Mesenteric fat pad (tissue), 1 donor: ENCODE results near the gene ADAMTS13. TPM values are rescaled to one million over a fixed set of nuclear protein-coding genes. Genes with fewer than 3 reads are reported as not detected.

Source experiments
- DNase-seq: peaks from one replicate; pipeline ENCODE4 v3.0.0-alpha.2; 2020; ENCODE audit warnings: low spot score
- total RNA-seq: library from RNA; stranded (reverse); fragmentation: NEBNext Ultra II Directional; extraction: Animal tissue kit (Norgen Biotek cat#: 25700); gene quantifications from one replicate; pipeline ENCODE4 v1.2.1, GENCODE V29; 2021
- donor health status: DM: yes; HTN: yes; CAD: no.

ADAMTS13 gene
- total RNA-seq, 1 donor from 2014 or later: 0.64 TPM

DNA sequence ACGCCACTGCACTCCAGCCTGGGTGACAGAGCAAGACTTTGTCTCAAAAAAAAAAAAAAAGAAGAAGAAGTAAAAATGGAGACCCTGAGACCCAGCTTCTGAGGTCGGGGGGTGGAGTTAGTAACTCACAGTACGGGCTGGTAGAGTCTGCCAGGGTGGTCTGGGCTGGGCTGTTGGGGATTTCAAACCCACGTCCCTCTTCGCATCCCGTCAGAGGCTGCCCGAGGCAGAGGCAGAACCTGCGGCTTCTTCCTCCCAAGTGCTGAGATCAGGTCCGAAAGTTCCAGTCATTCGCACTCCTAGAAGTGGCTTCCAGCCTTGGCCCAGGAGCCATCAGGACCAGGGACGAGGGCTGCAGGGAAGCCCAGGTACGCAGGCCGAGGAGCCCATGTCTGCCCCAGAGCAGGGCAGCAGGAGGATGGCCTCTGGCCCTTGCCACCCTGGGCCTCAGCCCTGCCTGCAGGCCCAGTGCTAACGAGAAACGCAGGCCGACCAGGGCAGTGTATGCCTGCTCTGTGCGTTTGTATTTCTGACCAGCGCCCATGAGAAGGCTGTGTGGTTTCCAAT lies 66.6 kb downstream of the ADAMTS13 start:
- no peak for DNase-seq

DNA sequence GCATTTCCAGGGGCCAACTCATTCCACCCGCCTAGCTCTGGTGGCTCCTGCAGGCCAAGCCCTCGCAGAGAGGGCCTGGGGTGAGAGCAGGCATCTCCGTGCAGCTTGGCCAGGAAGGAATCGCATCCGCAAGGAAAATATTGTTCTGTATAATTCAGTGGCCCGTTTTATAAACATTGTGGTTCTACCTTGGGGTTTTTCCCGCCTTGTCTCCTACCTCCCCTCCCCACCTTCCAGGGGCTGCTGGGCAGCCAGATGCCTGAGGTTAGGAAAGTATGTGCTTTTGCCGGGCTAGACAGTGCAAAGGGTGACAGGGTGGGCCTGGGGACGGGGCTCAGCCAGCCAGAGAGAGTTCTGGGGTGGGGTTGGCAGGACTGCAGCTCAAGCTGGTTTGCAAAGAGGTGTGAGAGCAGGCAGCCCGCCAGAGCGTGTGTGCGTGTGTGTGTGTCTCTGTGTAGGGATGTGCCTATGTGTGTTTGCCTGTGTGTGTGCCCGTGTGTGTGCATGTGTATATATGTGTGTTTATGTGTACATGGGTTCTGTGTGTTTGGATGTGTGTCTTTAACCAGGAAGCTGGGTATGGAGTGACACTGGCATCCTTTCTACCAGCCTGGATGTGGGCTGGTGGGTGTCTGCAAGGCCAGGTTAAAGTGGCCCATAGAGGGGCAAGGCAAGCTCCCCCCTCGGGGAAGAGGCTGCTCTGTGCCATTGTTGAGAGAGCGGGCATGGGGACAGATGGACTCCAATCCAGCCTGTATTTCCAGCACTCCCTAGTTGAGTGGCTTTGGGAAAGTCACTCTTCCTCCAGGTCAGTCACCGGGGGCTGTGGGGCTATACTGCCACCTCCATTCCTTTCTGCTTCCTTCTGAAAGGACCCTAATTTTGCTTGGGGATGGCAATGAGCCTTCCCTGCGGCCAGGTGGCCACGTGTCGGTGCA lies 67.4 kb downstream of the ADAMTS13 start:
- DNase-seq: no peak

DNA sequence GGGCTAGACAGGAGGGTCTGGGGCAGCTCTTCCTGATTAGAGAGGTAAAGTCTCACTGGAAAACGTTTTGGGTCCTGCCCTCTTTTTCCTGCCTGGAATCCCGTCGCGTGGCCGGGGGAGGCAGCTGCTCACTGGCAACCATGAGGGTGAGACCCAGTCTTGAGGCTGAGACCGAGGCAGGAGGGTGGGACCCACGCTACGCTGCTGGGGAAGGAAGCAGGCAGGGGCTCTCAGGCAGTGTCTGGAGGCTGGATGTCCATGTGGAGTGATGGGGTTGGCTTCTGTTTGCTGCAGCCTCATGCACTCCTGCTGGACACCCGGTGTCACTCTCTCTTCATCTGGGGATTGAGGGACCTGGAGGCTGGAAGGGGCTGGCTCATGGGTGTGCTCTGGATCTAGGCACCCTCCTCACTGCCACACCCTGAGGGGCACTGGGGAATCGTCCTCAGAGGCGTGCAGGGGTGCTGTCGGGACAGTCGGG lies 68.1 kb downstream of the ADAMTS13 start:
- no peak for DNase-seq

DNA sequence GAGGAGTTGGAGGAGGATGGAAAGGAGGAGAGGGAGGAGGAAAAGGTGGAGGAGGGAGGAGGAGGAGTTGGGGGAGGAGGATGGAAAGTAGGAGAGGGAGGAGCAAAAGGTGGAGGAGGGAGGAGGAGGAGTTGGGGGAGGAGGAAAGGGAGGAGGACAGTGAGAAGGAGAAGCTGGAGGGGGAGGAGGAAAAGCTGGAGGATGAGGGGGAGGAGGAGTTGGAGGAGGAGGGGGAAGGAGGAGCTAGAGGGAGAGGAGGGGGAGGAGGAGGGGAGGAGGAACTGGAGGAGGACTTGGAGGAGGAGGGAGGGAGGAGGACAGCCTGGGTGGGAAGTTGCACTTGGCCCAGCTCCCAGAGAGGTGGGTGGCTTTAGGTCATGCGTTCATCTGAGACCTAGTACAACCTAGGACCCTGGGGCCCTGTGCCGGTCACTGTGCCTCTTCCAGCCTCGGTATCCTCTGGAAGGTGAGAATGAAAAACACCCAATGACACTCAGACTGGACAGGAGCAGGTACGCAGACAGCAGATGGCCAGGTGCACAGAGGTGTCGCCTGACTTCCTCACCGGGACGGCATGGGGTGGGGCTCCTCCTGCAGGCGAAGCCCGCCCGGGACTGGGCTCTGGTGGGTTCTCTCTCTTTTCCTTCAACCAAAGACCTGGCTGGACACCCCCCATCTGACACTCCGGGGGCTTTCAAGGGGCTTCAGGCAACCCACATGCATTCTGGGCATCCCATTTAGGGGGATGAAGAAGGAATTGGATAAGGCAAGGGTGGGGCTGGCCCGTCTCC lies 68.9 kb downstream of the ADAMTS13 start:
- no peak for DNase-seq

DNA sequence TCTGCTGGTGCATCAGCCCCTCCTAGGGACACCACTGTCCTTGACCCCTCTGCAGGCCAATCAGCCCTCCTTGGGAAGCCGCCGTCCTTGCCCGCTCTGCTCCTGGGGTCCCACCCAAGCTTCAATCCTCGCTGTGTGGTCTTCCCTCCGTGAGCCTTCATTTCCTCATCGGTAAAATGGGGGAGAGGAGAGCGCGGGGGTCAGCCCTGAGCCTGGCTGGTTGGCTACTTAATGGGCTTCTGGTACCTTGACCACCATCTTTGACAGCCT lies 69.4 kb downstream of the ADAMTS13 start:
- DNase-seq: no peak

DNA sequence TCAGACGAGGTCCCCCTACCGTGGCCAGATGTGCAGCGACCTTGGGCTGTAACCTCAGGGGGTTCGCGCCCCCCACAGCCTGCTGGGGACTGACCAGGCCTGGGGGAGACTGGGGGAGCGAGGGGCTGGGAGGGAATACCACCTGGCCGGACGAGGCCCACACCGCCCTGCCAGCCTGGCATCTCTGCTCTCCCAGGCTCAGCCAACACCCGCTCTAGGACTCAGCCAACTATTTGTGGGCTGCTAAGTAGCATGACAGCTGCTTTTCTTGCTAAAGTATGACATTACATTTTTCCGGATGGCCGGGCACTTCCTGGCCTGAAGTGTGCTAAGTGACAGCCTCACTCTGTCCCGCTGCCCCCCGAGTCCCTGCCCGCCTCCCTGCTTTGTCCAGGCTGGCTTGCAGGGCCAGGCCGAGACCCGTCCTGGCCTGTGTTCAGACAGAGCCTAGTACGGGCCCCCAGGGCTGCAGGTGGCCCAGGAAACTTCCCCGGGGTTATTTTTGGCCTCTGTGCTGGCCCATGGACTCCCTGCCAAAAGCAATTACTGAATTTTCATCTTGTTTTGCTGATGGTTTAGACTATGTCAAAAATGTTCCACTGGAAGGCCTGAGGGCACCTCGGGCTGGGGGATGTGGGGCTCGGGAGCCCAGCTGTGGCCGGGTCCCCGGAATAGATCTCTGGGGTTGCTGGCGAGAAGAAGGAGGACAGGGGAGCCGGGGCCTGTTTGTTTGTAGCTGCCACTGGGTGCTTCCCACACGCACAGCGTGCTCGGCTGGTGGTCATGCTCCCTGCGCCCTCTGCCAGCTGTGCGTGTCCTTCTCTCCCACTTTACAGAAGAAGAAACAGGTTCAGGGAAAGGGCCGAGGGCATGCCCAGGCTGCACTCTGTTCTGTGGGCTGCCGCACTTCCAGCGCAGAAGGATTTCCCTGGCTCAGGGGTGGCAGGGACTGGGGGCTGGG lies 70.2 kb downstream of the ADAMTS13 start:
- DNase-seq: no peak

DNA sequence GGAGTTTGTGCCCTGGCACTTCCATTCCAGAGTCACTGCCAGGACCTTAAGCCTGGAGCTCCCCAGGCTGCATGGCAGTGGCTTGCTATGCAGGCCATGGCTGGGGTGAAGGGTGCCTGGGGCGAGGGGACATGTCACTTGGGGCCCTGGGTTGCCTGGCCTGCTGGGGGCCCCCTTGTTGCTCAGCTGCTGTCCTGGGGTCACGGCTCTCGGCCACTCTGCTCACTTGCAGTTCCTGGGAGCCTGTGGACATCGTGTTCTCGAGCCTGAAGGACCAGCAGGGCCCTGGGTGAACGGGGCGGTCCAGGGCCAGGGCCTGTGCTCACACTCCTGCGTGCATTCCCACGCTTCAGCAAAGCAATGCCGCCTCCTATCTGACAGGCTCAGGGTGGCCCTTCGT lies 71.3 kb downstream of the ADAMTS13 start:
- DNase-seq: no peak

DNA sequence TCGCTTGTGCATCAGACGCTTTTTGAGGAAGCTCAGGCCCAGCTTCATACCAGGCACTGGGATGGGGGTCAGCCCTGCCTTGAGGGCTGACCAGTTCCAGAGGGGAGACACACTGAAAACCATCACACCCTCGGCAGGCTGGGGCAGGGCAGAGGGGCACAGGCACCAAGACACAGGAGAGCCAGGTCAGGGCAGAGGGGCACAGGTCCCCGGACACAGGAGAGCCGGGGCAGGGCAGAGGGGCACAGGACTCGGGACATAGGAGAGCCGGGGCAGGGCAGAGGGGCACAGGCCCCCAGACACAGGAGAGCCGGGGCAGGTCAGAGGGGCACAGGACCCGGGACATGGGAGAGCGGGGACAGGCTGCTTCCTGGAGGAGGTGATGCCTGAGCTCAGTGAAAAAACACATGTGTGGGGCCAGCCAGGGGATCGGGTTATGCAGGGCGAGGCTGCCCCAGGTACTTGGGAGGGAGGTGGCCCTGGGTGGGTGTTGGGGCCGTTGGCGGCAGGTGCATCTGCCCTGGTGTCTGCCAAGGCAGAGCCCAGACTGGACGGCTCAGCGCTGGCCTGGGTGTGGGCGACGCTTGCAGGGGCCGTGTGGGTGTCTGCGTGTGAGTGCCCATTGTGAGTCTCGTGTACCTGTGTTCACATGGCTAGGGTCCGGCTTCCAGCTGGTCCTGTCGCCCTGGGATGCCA lies 71.8 kb downstream of the ADAMTS13 start:
- DNase-seq: no peak

DNA sequence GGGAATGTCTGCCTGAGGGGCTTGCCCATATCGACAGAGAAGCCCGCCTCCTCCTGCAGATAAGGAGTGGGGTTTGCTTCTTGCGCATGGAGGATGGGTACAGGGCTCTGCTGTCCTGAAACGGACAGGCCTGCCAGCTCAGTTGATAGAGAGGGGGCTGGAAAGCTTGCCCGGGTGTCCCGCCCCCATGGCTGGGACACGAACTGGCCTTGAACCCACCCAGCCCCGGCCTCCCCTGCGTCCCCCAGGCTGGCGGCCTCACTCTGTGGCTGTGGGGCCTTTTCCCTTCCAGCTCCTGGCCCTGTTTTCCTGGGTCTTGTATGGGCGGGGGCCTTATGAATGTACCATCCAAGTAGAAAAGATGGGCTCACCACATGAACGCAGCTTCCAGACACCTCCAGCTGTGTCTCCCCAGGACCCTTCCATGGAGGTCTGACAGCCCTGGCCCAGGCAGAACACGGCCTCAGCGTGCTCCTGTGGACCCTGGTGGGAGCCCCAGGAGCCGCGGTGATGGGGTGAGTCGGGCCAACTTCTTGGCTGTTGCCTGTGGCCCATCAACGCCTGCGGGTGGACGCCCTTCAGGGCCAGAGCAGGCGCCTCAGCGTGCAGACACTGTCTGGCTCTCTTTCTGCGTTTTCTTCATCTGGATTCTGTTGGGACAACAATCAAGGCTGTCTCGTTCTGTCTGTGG lies 72.6 kb downstream of the ADAMTS13 start:
- DNase-seq: no peak

DNA sequence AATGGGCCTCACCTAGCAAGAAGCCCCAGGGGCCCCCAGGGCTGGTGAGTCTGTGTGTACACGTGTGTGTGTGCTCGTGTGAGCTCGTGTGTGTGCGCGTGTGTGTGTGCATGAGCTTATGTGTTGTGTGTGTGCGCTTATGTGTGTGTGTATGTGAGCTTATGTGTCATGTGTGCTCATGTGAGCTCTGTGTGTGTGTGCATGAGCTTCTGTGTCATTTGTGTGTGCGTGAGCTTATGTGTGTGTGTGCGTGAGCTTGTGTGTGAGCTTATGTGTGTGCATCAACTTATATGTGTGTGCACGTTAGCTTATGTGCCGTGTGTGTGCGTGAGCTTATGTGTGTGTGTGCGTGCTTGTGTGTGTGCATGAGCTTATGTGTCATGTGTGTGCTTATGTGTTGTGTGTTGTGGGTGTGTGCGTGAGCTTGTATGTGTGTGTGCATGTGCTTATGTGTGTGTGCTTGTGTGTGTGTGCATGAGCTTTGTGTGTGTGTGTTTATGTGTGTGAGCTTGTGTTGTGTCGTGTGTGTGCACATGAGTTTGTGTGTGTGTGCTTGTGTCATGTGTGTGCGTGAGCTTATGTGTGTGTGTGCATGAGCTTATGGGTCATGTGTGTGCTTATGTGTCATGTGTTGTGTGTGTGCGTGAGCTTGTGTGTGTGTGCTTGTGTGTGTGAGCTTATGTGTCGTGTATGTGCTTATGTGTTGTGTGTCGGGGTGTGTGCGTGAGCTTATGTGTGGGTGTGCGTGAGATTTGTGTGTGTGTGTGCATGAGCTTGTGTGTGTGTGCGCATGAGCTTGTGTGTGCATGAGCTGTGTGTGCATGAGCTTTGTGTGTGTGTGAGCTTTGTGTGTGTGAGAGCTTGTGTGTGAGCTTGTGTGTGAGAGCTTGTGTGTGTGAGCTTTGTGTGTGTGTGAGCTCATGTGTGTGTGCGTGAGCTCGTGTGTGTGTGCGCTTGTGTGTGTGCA lies 73.4 kb downstream of the ADAMTS13 start:
- DNase-seq: no peak

DNA sequence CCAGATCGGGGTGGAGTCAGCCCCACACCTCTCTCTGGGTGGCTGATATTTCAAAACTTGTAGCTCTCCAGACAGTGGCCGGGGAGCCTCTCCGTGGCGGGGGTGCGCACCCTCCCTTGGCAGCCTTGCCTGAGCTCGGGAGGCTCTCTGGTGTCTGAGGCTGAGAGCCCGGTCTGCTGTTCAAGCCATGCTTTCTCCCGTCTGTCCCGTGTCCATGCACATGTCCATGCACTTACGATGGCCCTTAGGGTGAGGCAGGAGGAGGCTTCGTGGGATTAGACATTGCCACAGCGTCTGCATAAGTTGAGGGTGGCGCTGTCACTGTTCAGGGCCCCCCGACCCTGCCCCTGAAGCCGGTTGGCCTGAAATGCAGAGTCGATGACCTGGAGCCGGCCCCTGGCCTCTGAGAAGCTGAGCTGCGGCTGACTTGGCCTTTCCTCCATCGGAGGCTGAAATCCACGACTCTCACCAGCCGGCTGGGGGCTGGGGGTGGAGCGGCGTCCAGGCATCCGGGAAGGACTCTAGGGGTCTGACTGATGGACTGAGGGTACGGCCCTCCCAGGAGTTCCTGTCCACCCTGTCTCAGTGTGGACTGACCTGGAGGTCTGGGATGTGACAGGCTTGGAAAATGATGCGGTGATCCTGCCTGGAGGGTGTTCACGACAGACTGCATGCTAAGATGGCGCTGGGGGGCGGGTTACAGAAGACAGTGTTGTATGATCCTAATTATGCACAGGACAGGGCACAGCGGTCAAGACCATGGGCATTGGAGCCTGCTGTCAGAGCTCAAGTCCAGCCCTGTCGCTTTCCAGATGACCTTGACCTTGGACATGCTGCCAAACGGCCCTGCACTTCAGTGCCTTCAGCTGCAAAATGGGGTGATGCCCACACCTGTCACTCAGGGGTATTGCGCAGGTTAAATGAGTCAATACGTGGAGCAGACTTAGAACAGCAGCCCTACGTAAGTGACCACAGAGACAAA lies 75.0 kb downstream of the ADAMTS13 start:
- no peak for DNase-seq

DNA sequence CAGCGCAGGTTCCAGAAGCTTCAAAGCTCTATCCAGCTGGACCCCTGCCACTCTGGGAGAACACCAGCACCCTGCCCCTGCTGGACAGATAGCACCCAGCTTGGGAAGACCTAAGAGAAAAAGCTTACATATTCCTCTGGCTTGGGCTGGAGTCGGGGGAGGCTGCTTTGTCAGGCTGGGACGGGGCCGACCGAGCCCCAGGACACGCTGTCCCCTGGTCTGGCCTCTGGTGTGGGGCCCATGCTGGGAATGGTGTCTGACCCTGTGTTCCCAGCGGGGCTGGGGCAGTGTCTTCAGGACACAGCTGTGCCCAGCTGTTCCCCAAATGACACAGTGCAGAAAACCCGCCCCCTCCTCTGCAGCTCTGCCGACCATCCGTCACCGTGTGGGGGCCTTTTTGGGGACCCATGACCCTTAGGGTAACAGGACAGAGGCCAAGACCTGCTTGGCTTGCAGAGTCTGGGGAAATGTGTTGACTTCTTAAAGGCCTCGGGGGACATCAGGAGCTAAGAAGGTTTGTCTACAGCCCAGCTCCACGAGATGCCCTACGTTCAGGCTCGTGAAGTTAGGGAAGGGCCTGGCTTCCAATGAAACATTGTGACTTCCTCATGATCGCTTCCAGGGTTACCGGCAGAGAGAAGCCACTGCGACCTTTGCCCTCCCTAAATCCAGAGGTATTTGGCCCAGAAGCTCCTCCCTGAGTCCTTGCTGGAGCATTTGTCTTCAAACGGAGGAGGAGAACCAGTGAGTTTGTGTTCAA lies 77.1 kb downstream of the ADAMTS13 start:
- no peak for DNase-seq

DNA sequence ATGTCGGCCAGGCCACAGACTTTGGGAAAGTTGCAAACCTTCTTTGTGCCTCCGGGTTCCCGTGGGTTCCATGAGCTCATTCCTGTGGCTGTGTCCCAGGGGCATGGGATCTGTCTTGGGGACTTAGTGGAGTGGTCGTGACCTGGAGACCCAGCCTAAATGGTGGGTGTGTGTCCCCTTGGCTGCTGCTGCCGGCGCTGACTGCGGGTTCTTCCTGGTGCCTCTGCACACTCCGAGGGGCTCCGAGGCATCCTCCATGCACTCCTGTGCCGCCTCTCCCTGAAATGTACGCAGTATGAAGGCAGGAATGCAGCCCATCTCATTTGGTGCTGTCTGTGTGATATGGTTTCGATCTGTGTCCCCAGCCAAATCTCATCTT lies 77.7 kb downstream of the ADAMTS13 start:
- DNase-seq: no peak

DNA sequence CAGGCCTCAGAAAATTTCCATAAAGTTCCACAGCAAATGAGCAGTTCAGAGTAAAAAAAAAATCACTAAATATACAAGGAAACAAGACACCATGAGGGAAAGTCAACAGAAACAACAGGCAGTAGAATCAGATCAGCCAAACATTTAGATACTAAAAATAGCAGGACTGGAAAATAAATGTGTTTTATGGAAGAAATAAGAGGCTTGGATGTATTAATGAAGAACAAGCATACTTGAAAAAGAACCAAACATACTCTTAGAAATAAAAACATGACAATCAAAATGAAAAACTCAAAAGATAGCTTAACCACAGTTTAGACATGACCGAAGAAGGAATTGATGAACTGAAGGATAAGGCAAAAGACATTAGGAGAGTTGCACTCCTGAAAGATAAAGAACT lies 79.9 kb downstream of the ADAMTS13 start:
- DNase-seq: no peak

DNA sequence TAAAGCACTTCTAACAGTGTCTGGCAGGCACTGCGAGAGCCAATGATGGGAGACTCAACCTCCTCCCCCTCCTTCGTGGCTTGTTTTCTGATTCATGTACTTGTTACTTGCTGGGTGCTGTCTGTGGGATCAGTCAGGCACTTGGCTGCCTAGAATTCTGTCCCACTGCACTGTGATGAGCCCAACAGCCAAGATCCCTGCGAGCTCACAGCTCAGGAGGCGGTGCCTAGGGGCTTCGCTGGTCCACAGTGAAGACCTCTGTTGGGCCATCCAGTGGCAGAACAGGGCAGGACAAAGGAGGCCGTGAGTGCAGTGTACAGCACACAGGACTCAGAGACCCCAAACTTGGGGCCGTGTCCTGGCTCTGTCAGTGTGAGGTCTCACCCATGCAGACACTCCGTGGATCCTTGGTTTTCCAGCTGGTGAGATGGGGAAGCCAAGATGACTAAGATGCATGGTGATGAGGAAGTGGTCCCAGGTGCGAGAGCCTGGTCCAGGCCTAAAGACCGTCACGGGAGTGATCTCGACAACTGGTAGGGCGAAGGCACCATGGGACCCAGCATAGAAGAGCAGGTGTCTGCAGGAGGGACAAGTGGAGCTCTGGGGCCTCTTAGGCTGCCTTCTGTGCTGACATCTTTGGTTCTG lies 83.1 kb downstream of the ADAMTS13 start:
- no peak for DNase-seq
